ENCODE results near the gene RBM38.

The RBM38 gene

GRCh38 chr20:57437672-57438330, 46.6 kb downstream of the RBM38 start:
- DNase-seq (ENCODE audit: low spot score) = no peak

- no peak for DNase-seq (ENCODE audit: low spot score)
These were observed 47.4 kb downstream of the RBM38 start for GRCh38 chr20:57438552-57438951.

GRCh38 chr20:57439432-57439831, 48.2 kb downstream of the RBM38 start:
- no peak for DNase-seq (ENCODE audit: low spot score)

DNA sequence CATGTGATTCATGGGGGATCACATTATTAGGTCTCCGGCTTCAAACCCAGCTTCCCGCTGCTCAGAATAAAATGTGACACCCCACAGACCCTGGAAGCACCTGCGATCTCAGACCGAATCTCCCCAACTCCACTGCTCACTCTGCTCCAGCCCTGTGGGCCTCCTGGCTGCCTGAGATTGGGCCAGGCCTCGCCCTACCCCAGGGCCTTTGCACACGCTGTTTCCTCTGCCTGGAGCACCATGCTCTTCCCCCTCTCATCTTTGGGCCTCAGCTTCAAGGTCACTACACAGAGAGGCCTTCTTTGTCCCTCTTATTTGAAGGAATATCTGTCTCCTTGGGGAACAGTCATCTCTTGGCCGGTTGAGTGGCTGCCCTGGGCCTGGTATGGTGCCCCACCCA, 48.8 kb downstream of the RBM38 start:
- no peak for DNase-seq (ENCODE audit: low spot score)

DNA sequence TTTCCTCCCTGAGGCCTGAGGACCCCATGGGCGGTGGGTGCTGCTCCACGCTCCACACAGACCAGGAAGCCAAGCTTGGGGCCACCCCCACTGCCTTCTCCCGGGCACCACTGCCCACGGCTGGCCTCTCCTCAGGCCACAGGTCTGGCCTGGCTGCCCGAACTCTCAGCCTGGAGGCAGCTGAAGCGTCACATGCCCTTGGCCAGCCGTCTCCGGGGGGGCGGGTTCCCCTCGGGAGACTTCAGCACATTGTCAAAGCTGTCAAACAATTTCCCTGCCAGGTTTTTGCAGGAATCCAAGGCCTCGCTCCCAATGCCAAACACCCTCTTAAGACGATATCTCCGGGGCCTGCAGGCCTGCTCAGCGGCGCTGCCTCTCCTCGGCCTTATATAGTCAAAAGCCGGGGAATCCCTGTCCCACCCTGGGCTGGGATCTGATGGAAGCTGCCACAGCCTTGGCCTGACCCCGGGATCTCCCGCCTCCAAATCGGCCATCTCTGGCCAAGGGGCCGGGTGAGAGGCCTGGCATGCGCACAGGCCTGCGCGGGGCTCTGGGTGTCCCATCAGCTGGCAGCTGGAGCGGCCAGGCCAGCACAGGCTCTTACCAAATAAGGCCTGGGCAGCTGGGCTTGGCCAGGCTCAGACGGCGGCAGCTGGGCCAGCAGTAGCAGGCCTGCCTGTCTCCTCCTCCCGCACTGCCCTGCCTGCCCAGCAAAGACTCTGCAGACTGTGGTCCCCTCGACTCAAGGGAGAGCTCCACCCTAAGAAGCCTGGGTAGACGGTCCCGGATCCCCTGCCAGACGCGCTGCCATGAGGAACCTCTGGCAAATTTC, 49.7 kb downstream of the RBM38 start:
- no peak for DNase-seq (ENCODE audit: low spot score)

DNA sequence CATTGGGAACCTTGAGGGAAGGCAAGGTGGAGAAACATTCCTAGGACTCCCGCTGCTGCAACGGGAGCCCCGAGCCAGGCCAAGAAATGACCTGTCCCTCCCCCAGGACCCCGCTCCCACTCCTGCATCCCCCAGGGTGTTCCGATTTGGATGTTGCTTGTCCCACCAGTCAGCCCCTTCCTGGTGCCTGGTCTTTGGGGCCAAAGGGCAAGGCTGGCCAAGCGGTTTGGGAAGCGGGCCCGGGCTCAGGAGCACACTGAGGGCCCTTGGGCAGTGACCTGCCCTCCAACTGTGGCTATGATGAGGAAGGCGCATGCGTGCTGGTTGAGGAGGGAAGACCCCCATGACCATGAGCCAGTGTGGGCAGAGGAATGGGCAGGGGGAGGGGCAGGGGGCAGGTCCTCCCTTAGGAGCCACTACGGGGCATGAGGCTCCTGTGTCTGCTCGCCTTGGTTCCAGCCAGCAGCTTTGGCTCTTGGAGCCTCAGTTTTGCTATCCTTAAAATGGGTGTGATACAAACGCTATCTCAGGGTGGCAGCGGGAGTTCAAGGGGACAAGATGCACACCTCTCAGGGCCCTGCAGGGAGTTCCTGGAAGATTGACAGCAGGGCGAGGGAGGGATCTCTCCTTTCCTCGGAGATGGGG, 50.4 kb downstream of the RBM38 start:
- DNase-seq (ENCODE audit: low spot score) = no peak

DNA sequence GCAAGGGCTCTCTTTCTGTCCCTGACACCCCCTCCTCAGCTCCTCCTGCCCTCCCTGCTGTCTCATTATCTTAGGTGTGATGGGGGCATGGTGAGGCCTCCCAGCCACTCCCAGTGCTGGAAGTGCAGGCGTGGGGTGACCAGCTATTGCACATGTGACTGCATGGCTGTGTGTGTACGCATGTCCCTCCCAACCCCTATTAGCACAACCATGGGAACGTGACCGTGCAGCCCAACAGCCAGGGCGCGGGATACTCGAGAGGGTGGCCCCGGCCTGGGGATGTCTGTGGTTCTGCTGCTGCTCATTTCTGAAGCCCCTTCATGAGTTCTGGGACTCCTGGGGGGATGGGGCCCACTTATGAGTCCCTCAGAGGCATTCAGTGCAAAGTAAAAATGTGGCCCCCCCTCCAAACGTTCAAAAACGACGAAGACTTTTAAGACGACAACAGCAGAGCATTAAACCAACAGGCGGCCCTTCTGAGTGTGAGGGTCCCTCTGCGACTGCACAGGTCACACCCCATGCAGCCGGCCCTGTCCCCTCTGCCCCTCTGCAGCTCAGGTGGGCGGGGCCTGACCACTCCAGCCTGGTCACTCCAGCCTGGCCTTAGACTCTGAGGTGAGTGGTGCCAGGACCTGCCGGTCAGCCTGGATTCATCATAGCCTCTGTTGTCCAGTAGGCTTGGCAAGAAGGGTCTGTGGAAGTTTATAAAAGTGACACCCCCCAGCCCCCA, 51.1 kb downstream of the RBM38 start:
- DNase-seq (ENCODE audit: low spot score) = no peak

GRCh38 chr20:57442888-57443239, 51.7 kb downstream of the RBM38 start:
- no peak for DNase-seq (ENCODE audit: low spot score)

- no peak for DNase-seq (ENCODE audit: low spot score)
These were observed 52.4 kb downstream of the RBM38 start for GRCh38 chr20:57443349-57444265.

DNA sequence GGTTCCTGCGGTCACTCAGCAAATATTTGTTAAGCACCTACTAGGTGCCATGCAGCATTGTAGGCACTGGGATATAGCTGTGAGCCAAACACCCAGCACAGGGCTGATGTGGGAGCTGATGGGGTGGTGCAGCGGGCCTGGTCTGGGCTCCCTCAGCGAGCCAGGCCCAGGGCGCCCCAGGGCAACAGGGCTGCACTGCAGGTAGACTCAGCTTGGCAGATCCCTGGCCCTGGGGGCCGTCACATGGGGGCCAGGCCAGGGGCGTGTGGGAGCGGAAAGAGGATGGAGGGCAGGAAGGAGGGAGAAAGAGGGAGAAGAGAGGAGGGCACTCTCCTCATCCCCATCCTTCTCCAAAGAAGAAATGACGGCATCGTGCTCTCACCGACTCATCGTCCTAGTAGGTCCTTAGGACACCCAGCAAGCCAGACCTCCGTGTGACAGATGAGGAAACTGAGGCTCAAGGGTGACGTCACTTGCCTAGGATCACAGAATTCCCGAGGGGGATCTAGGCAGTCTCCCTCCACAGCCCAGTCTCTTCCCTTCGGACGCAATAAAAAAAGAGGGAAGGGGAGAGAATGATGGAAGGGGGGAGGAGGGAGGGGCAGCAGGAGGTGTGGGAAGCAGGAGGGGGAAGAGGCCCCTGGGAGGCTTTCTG, 53.3 kb downstream of the RBM38 start:
- no peak for DNase-seq (ENCODE audit: low spot score)

DNA sequence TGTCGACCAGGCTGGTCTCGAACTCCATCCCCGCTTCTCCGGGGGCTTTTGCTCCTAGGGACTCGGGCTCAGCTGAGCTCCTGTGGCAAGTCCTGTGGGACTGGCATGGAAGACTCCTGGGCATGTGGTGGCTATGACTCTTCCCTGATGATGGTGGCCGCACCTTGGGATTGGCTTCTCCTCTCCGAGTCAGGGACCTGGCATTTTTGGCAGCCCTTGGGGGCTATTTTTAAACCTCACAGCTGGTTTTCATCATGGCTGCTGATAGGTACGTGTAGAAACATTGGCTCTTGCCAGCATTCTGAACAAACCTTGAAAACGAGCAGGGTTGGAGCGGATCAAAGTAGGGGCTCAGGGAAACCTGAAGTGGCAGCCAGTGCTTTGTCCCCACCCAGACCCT, 54.1 kb downstream of the RBM38 start:
- no peak for DNase-seq (ENCODE audit: low spot score)

DNA sequence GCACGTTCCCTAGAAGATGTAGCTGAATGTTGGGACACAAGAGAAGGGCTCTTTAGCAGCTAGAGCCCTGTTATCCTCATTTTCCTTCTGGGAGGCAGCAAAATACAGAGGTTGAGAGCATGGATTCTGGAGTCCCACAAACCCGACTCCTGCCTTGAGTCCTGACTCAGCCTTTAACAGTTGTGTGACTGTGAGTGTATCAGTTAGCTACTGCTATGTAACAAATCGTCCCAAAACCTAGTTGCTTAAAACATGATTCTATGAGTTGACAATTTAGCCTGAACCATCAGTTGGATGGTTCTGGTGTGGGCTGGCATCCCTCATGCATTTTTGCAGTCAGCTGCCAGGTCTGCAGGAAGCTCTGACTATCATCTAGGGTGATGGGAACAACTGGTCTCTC, 54.6 kb downstream of the RBM38 start:
- DNase-seq (ENCODE audit: low spot score) = no peak

GRCh38 chr20:57448764-57449354, 57.7 kb downstream of the RBM38 start:
- DNase-seq (ENCODE audit: low spot score) = no peak

GRCh38 chr20:57449398-57450354, 58.5 kb downstream of the RBM38 start:
- DNase-seq (ENCODE audit: low spot score) = no peak

GRCh38 chr20:57450419-57450818, 59.2 kb downstream of the RBM38 start:
- DNase-seq (ENCODE audit: low spot score) = no peak

GRCh38 chr20:57450931-57451330, 59.7 kb downstream of the RBM38 start:
- DNase-seq (ENCODE audit: low spot score) = no peak

- no peak for DNase-seq (ENCODE audit: low spot score)
These were observed 60.2 kb downstream of the RBM38 start for GRCh38 chr20:57451431-57451794.

DNA sequence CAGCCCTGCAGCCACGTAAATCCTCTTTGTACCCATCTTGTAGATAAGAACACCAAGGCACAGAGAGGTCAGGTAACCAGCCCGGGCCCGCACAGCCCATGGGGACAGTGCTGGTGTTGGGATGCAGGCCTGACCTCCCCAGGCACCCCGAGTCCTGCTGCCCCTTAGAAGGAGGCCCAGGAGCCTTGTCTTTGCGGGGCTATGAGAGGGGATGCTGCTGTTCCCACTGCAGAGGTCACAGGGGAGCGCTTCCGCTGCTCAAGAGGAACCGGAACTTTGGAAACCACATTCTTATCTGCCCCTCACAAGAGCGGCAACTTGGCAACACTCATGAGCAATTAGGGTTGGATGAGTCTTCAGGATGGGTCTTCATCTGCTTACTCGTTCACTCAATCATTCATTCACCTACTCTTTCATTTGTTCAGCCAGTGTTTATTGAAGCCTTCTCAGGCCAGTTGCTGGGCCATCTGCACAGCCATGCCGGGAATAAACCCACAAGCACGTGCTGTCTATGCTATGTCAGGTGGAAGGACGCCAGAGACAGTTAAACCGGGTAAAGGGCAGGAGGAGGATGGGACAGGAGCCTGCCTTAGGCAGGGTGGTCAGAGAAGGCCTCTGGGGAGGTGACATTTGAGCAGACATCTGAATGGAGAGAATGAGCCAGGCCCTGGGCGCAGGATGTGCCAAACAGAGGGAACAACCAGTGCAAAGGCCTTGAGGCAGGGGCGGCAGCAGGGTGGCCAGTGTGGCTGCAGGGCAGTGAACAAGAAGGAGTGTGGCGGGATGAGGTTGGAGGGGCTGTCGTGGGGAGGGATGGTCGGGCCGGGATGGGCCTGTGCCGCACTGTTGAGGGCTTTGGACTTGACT, 60.8 kb downstream of the RBM38 start:
- no peak for DNase-seq (ENCODE audit: low spot score)
